Caco-2 (cell line): Measurements from ENCODE around the gene CDH12. TPM values are rescaled to one million over a fixed set of nuclear protein-coding genes. Genes with fewer than 3 reads are reported as not detected.

Experiments used
- BruUV-seq: library from RNA; stranded (reverse); fragments of 400-500 nt; replicated peaks from 2 replicates; lab custom pipeline; 2021; lab: Mats Ljungman, UMichigan
- CTCF ChIA-PET: fragments of 300-600 bp; sonication (Branson Sonifier 250); formaldehyde crosslinking; loops from one replicate; lab custom pipeline; 2022; ENCODE audit warnings: antibody characterized with exemption; lab: Charles Lee
- POLR2A ChIA-PET: fragments of 300-600 bp; sonication (Branson Sonifier 250); formaldehyde crosslinking; loops from one replicate; lab custom pipeline; 2022; ENCODE audit warnings: antibody characterized with exemption; lab: Charles Lee
- DNase-seq, 2 experiments: peaks; one replicate each; pipeline versions ENCODE4 v3.0.0 to v3.0.0-alpha.2; 2020 to 2022
- H3K27me3 ChIP-seq: replicated peaks from 2 replicates; pipeline ENCODE4 v1.6.0; 2011; ENCODE audit warnings: low read length; ENCODE audit not compliant: control insufficient read depth, insufficient read depth
- H3K36me3 ChIP-seq: 2 replicates; pipeline ENCODE4 v1.5.1; 2011; ENCODE audit warnings: low read length; ENCODE audit not compliant: control insufficient read depth, insufficient read depth
- H3K4me1 ChIP-seq: fragments of 250-450 bp; sonication (Bioruptor Pico); 2 replicates; pipeline ENCODE4 v1.5.1; 2020; ENCODE audit warnings: mild to moderate bottlenecking
- H3K4me3 ChIP-seq: 2 replicates; pipeline ENCODE4 v1.5.1; 2011; ENCODE audit warnings: low read depth, mild to moderate bottlenecking, control low read depth, low read length
- H3K9me3 ChIP-seq: fragments of 250-450 bp; sonication (Bioruptor Pico); 2 replicates; pipeline ENCODE4 v1.5.1; 2020; ENCODE audit warnings: mild to moderate bottlenecking, moderate library complexity
- H3K27ac Mint-ChIP-seq: one replicate; pipeline ENCODE4 v1.8.0; 2022; ENCODE audit warnings: mixed read lengths; ENCODE audit not compliant: unreplicated experiment
- H3K27me3 Mint-ChIP-seq: one replicate; pipeline ENCODE4 v1.8.0; 2022; ENCODE audit warnings: mixed read lengths; ENCODE audit not compliant: insufficient read depth, unreplicated experiment
- H3K36me3 Mint-ChIP-seq: one replicate; pipeline ENCODE4 v1.8.0; 2022; ENCODE audit warnings: mild to moderate bottlenecking, mixed read lengths; ENCODE audit not compliant: insufficient read depth, unreplicated experiment
- H3K4me1 Mint-ChIP-seq: one replicate; pipeline ENCODE4 v1.8.0; 2022; ENCODE audit warnings: low read depth, mixed read lengths; ENCODE audit not compliant: unreplicated experiment
- H3K4me3 Mint-ChIP-seq: one replicate; pipeline ENCODE4 v1.8.0; 2022; ENCODE audit warnings: mild to moderate bottlenecking, moderate library complexity, mixed read lengths; ENCODE audit not compliant: unreplicated experiment
- H3K9me3 Mint-ChIP-seq: one replicate; pipeline ENCODE4 v1.8.0; 2022; ENCODE audit warnings: mixed read lengths; ENCODE audit not compliant: unreplicated experiment
- intact Hi-C: fragments of 100-400 bp; cut with micrococcal nuclease; formaldehyde crosslinking; loops from one replicate; pipeline ENCODE4 v1.10.0; 2022; ENCODE audit not compliant: unreplicated experiment
- total RNA-seq: library from RNA; stranded (reverse); gene quantifications from 2 replicates; pipeline ENCODE4 v1.2.3, GENCODE V29; 2022
- TF ChIP-seq, protein P1 (sequence below), 2 experiments: fragments of 200-600 bp in 1 of 2; IDR thresholded peaks; 1 replicate in 1 of 2; 2 replicates in 1 of 2; pipeline versions ENCODE4 v1.5.1 to v1.8.0; 2011 to 2022; ENCODE audit warnings: antibody characterized with exemption in 1 of 2, control low read depth in 1 of 2, inconsistent platforms in 1 of 2, low read depth in 1 of 2, low read length in 1 of 2, mild to moderate bottlenecking in 1 of 2, moderate library complexity in 1 of 2; ENCODE audit not compliant: insufficient read depth in 1 of 2, severe bottlenecking in 1 of 2, unreplicated experiment in 1 of 2

CDH12 gene
- total RNA-seq, 1 experiment from 2014 or later: not detected

DNA sequence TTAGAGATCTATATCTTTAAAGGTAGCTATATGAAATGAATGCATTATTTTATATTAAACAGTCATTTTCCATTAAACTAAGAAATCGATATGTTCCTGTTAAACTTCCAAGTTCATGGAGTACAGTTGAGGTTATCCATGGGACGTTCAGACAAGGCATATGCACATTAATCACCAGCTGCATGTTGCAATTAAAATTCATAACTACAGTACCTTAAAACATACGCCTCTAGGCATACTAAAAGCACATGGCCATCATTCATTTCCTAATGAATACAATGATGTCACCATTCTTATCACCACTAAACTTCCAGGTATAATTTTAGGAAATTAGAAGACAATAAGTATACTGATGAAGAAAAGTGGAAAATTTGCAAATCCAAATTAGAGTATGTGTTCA, 174.3 kb downstream of the CDH12 start:
- no peaks in the 10 kb centered on the region for H3K9me3 Mint-ChIP-seq
- H3K36me3 Mint-ChIP-seq: no peaks in the 10 kb centered on the region
- ChIA-PET POLR2A (no interaction called here), CTCF (no interaction called here)
- TF ChIP-seq, protein P1, sequence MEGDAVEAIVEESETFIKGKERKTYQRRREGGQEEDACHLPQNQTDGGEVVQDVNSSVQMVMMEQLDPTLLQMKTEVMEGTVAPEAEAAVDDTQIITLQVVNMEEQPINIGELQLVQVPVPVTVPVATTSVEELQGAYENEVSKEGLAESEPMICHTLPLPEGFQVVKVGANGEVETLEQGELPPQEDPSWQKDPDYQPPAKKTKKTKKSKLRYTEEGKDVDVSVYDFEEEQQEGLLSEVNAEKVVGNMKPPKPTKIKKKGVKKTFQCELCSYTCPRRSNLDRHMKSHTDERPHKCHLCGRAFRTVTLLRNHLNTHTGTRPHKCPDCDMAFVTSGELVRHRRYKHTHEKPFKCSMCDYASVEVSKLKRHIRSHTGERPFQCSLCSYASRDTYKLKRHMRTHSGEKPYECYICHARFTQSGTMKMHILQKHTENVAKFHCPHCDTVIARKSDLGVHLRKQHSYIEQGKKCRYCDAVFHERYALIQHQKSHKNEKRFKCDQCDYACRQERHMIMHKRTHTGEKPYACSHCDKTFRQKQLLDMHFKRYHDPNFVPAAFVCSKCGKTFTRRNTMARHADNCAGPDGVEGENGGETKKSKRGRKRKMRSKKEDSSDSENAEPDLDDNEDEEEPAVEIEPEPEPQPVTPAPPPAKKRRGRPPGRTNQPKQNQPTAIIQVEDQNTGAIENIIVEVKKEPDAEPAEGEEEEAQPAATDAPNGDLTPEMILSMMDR (IDR thresholded peaks at IDR 0.05; ENCODE audit: insufficient read depth in 1 of 2, low read depth in 1 of 2, low read length in 1 of 2, severe bottlenecking in 1 of 2, unreplicated experiment in 1 of 2): no peak
- no peaks in the 10 kb centered on the region for H3K4me1 ChIP-seq
- no peaks in the 10 kb centered on the region for H3K36me3 ChIP-seq
- no peaks in the 10 kb centered on the region for H3K9me3 ChIP-seq
- no peak overlapping the region for H3K27ac Mint-ChIP-seq
- H3K4me3 ChIP-seq: no peak overlapping the region
- DNase-seq: no peak
- H3K27me3 Mint-ChIP-seq: no peaks in the 10 kb centered on the region
- no peaks in the 10 kb centered on the region for H3K27me3 ChIP-seq
- intact Hi-C loops: no loop called here
- no TSS peak for BruUV-seq
- H3K4me3 Mint-ChIP-seq: no peak overlapping the region
- no peaks in the 10 kb centered on the region for H3K4me1 Mint-ChIP-seq

DNA sequence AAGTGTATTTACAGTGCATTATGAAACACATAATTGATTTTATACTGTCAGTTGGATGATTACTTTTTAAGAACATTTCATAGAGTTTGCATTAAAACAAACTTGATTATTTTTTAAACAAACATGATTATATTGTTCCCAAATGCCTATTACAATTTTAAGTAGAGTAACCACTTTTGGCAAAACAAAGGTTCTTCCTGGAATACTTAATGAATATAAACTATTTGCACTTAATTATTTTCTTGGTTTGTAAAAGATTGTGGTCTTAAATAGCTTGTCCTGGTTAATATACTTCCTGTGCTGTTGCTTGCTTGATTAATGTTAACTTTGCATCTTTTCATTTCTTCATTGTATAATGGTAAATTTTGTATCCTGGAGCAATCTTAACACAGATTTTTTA, 180.0 kb downstream of the CDH12 start:
- ChIA-PET CTCF (no interaction called here), POLR2A (no interaction called here)
- Histone ChIP-seq H3K4me1 (no peaks in the 10 kb centered on the region), H3K36me3 (no peaks in the 10 kb centered on the region), H3K4me3 (no peak overlapping the region), H3K27me3 (no peaks in the 10 kb centered on the region), H3K9me3 (no peaks in the 10 kb centered on the region)
- DNase-seq: no peak
- intact Hi-C loops: no loop called here
- TF ChIP-seq, protein P1 (IDR thresholded peaks at IDR 0.05; ENCODE audit: insufficient read depth in 1 of 2, low read depth in 1 of 2, low read length in 1 of 2, severe bottlenecking in 1 of 2, unreplicated experiment in 1 of 2): no peak
- Mint-ChIP-seq H3K9me3 (no peaks in the 10 kb centered on the region), H3K27me3 (no peaks in the 10 kb centered on the region), H3K4me3 (no peak overlapping the region), H3K27ac (no peak overlapping the region), H3K4me1 (no peaks in the 10 kb centered on the region), H3K36me3 (no peaks in the 10 kb centered on the region)
- no TSS peak for BruUV-seq

DNA sequence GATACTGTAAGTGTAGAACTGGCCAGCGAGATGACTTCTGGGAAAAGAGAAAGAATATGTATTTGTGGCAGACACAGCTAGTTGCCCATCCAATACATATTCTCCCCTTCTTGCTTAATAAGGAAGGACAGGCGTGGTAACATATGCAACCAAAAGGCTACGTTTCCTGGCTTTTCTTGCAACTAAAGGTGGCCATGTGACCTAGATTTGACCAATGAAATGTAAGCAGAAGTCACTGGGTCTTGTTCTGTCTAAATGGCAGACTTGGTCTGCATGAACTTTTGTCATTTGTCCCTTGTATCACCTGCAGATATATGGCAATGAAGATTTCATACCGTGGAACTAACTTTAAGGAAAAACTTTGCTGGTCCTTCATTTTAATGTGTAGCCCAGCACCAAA, 183.8 kb downstream of the CDH12 start:
- BruUV-seq: no TSS peak
- intact Hi-C loops: no loop called here
- CTCF ChIA-PET: no interaction called here

More for the DNA sequence above, 183.8 kb downstream of the CDH12 start:
- no peaks in the 10 kb centered on the region for H3K9me3 Mint-ChIP-seq
- Histone ChIP-seq H3K9me3 (no peaks in the 10 kb centered on the region), H3K36me3 (no peaks in the 10 kb centered on the region), H3K4me1 (no peaks in the 10 kb centered on the region), H3K4me3 (no peak overlapping the region), H3K27me3 (no peaks in the 10 kb centered on the region)
- no peak for DNase-seq
- H3K4me1 Mint-ChIP-seq: peaks cover 6% of the 10 kb centered on the region
- H3K27me3 Mint-ChIP-seq: no peaks in the 10 kb centered on the region
- H3K4me3 Mint-ChIP-seq: no peak overlapping the region
- H3K36me3 Mint-ChIP-seq: no peaks in the 10 kb centered on the region
- POLR2A ChIA-PET: no interaction called here
- no peak overlapping the region for H3K27ac Mint-ChIP-seq
- TF ChIP-seq, protein P1 (IDR thresholded peaks at IDR 0.05; ENCODE audit: insufficient read depth in 1 of 2, low read depth in 1 of 2, low read length in 1 of 2, severe bottlenecking in 1 of 2, unreplicated experiment in 1 of 2): no peak
